IgD-negative memory B cell (primary cell): ENCODE measurements around the gene NCOA6. TPM values are rescaled to one million over a fixed set of nuclear protein-coding genes. Genes with fewer than 3 reads are reported as not detected.

Experiments
- polyA plus RNA-seq: library from polyadenylated mRNA; unstranded; fragments of 300-500 nt; fragmentation: Illumina TruSeq; gene quantifications from one replicate; pipeline ENCODE4 v1.2.3, GENCODE V29; 2021

NCOA6 gene
- polyA plus RNA-seq, 1 donor from 2014 or later = 10.8 TPM

Other genes with a start within 250 kb of the NCOA6 start
- 19.8 TPM for gene PIGU, start 148.6 kb downstream of the NCOA6 start, polyA plus RNA-seq
- 1.3 TPM for gene TP53INP2, start 121.3 kb downstream of the NCOA6 start, polyA plus RNA-seq
- 1.1 TPM for gene GGT7, start 47.2 kb upstream of the NCOA6 start, polyA plus RNA-seq
- gene ACSS2, start 51.0 kb upstream of the NCOA6 start, polyA plus RNA-seq = 4.2 TPM
- gene GSS, start 130.2 kb upstream of the NCOA6 start, polyA plus RNA-seq = 22.3 TPM
- gene MYH7B, start 130.2 kb upstream of the NCOA6 start, polyA plus RNA-seq = 0.34 TPM